Activated B cell treated with CpG ODN at 0.5 μM for 24 hours (primary cell): ENCODE measurements around the gene ZSCAN20. TPM values are rescaled to one million over a fixed set of nuclear protein-coding genes. Genes with fewer than 3 reads are reported as not detected.
A peak's percentile ranks its signal among the peaks of the same experiment; 100 is the strongest.

ENCODE experiments used
- ATAC-seq: fragments of 200-7000 bp; cut with Tn5 transposase; one replicate; pipeline ENCODE4 v1.10.0; 2021; ENCODE audit warnings: low read depth, mild to moderate bottlenecking, moderate library complexity
- CTCF ChIA-PET: fragments of 350-600 bp; sonication (Branson Sonifier 250); formaldehyde crosslinking; loops from one replicate; lab custom pipeline; 2021; ENCODE audit warnings: antibody characterized with exemption; lab: Charles Lee
- POLR2A ChIA-PET: fragments of 350-600 bp; sonication (Branson Sonifier 250); formaldehyde crosslinking; loops from one replicate; lab custom pipeline; 2021; ENCODE audit warnings: antibody characterized with exemption; lab: Charles Lee
- DNase-seq: peaks from one replicate; pipeline ENCODE4 v3.0.0; 2022
- H3K27ac Mint-ChIP-seq: one replicate; pipeline ENCODE4 v1.8.0; 2020; ENCODE audit warnings: mixed read lengths
- H3K27me3 Mint-ChIP-seq: one replicate; pipeline ENCODE4 v1.8.0; 2021; ENCODE audit warnings: mixed read lengths
- H3K36me3 Mint-ChIP-seq: one replicate; pipeline ENCODE4 v1.8.0; 2021; ENCODE audit warnings: low read depth, mixed read lengths
- H3K4me1 Mint-ChIP-seq: one replicate; pipeline ENCODE4 v1.8.0; 2021; ENCODE audit warnings: mixed read lengths
- H3K4me3 Mint-ChIP-seq: one replicate; pipeline ENCODE4 v1.8.0; 2020; ENCODE audit warnings: mild to moderate bottlenecking, mixed read lengths
- H3K9me3 Mint-ChIP-seq: one replicate; pipeline ENCODE4 v1.8.0; 2020; ENCODE audit warnings: mixed read lengths
- CTCF ChIP-seq: fragments of 200-600 bp; IDR thresholded peaks from one replicate; pipeline ENCODE4 v1.8.0; 2022; ENCODE audit warnings: antibody characterized with exemption, mild to moderate bottlenecking
- intact Hi-C: fragments of 100-400 bp; cut with micrococcal nuclease; formaldehyde crosslinking; loops from one replicate; pipeline ENCODE4 v1.15.1; 2024
- total RNA-seq: library from RNA; stranded (reverse); gene quantifications from 2 replicates; pipeline ENCODE4 v1.2.3, GENCODE V29; 2022

ZSCAN20 gene
- total RNA-seq: 3.6 and 3.7 TPM in 2 replicates

- ChIA-PET CTCF (interaction anchor here (0.8 to 7.7 kb wide), 6 partner anchors 10 to 176 kb away, joined by 3 to 143 read pairs (median 4); no protein-coding TSS in a partner anchor), POLR2A (interaction anchor here (1.1 to 1.6 kb wide), 2 partner anchors 176 to 345 kb away, joined by 4 to 6 read pairs; no protein-coding TSS in a partner anchor)
- intact Hi-C loops: loop anchor here (1.0 to 5.0 kb wide), 5 partner anchors 41 to 820 kb away; partner anchors contain the start of genes PHC2, RBBP4, TRIM62 and ZBTB8OS
- Mint-ChIP-seq H3K9me3 (no peaks in the 10 kb centered on the region), H3K27ac (peak within 1 kb of the TSS; percentile 27), H3K4me1 (peaks cover 24% of the 10 kb centered on the region), H3K27me3 (no peaks in the 10 kb centered on the region), H3K36me3 (no peaks in the 10 kb centered on the region), H3K4me3 (peak within 1 kb of the TSS; percentile 83)
- DNase-seq: peak; percentile 76
- ATAC-seq: peak; percentile 97
- no peak for TF ChIP-seq CTCF
Measured at GRCh38 chr1:33472269-33472980, at the start of gene ZSCAN20. ZSCAN20 (plus strand) TSS chr1:33472645; CDS start chr1:33479289, 6,644 bp downstream.

- peaks cover 26% of the 10 kb centered on the region for H3K27me3 Mint-ChIP-seq
- ChIA-PET POLR2A (no interaction called here), CTCF (no interaction called here)
- ATAC-seq (no peak), DNase-seq (no peak)
- intact Hi-C loops: no loop called here
- H3K36me3 Mint-ChIP-seq: no peaks in the 10 kb centered on the region
- H3K4me3 Mint-ChIP-seq: no peak overlapping the region
- no peaks in the 10 kb centered on the region for H3K4me1 Mint-ChIP-seq
- TF ChIP-seq CTCF: no peak
- H3K27ac Mint-ChIP-seq: no peak overlapping the region
- no peaks in the 10 kb centered on the region for H3K9me3 Mint-ChIP-seq
Measured at GRCh38 chr1:33424205-33424604, 48.2 kb upstream of the ZSCAN20 start.

- no peak for ATAC-seq
- Mint-ChIP-seq H3K36me3 (no peaks in the 10 kb centered on the region), H3K4me3 (no peak overlapping the region), H3K27me3 (peaks cover 23% of the 10 kb centered on the region), H3K4me1 (no peaks in the 10 kb centered on the region), H3K27ac (no peak overlapping the region), H3K9me3 (no peaks in the 10 kb centered on the region)
- no peak for DNase-seq
- intact Hi-C loops: no loop called here
- CTCF ChIA-PET: no interaction called here
- TF ChIP-seq CTCF: no peak
- POLR2A ChIA-PET: no interaction called here
Measured at GRCh38 chr1:33424610-33425009, 47.8 kb upstream of the ZSCAN20 start.

GRCh38 chr1:33425900-33426299 is 46.5 kb upstream of the ZSCAN20 start:
- Mint-ChIP-seq H3K4me3 (no peak overlapping the region), H3K4me1 (peaks cover 3% of the 10 kb centered on the region), H3K9me3 (no peaks in the 10 kb centered on the region), H3K36me3 (no peaks in the 10 kb centered on the region), H3K27me3 (peaks cover 23% of the 10 kb centered on the region), H3K27ac (no peak overlapping the region)
- POLR2A ChIA-PET: no interaction called here
- no peak for TF ChIP-seq CTCF
- no peak for DNase-seq
- CTCF ChIA-PET: no interaction called here
- intact Hi-C loops: no loop called here
- ATAC-seq: no peak

- CTCF ChIA-PET: no interaction called here
- no peak for ATAC-seq
- POLR2A ChIA-PET: no interaction called here
- DNase-seq: no peak
- no peak overlapping the region for H3K4me3 Mint-ChIP-seq
- no peak for TF ChIP-seq CTCF
- intact Hi-C loops: no loop called here
- H3K4me1 Mint-ChIP-seq: peaks cover 5% of the 10 kb centered on the region
- H3K9me3 Mint-ChIP-seq: no peaks in the 10 kb centered on the region
- no peaks in the 10 kb centered on the region for H3K36me3 Mint-ChIP-seq
- peaks cover 16% of the 10 kb centered on the region for H3K27me3 Mint-ChIP-seq
- no peak overlapping the region for H3K27ac Mint-ChIP-seq
Measured at GRCh38 chr1:33426916-33427315, 45.5 kb upstream of the ZSCAN20 start.
